HG03342 (cell line): ENCODE measurements around the gene PRELID1.

Experiments
- ATAC-seq: cut with Tn5 transposase; IDR thresholded peaks from one replicate; pipeline ENCODE4 v1.9.1; 2021; ENCODE audit warnings: mild to moderate bottlenecking, moderate library complexity; ENCODE audit not compliant: unreplicated experiment

Gene PRELID1

GRCh38 chr5:177312649-177313181 is 9.1 kb downstream of the PRELID1 start:
- ATAC-seq: peak; percentile 26

- no peak for ATAC-seq
Observed at GRCh38 chr5:177313561-177314259, 10.1 kb downstream of the PRELID1 start.

- no peak for ATAC-seq
Observed at GRCh38 chr5:177314376-177315342, 11.1 kb downstream of the PRELID1 start.

DNA sequence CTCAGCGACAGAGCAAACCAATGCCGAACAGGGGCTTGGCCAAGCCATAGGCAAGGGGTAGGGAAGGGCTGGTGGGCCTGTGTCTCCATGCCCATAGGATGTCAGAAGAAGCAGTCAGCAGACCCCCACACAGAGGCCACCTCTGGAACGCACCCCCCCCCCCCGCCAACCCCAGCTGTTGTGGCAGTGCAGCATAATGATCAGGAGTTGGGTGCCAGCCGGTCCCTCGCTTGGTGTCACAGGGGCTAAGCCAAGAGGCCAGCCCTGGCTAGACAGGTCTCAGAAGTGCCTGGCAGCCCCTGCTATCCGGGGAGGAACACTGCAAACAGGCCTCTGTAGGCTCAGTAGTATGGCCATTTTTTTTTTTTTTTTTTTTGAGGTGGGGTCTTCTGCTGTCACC is 11.8 kb downstream of the PRELID1 start:
- no peak for ATAC-seq

- no peak for ATAC-seq
Observed at GRCh38 chr5:177316005-177316404, 12.4 kb downstream of the PRELID1 start.

- no peak for ATAC-seq
Observed at GRCh38 chr5:177317959-177318377, 14.4 kb downstream of the PRELID1 start.

GRCh38 chr5:177319913-177320588 is 16.5 kb downstream of the PRELID1 start:
- no peak for ATAC-seq

- no peak for ATAC-seq
Observed at GRCh38 chr5:177320879-177321278, 17.3 kb downstream of the PRELID1 start.

DNA sequence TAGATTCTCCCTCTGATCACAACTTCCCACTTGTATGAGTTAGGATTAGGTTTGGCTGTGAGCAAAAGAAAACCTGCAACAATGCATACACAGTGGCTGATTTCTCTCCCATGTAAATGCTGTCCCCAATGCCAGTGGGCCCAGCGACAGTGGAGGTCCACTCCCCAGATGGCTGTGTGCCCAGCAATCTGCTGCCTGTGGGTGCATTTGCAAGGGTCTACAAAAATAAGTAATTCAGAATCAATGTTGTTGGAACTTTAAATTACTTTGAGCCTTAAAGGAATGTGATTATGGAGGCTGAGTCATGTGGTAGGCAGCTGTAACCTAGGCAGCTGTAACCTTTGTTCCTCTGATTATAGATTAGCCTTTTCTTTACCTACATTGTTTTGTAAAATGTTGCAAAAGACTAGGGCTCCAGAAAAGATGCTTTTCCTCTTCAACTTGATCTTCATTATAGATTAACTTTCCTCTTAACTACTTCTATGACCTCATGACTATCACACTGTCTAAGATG is 22.3 kb downstream of the PRELID1 start:
- ATAC-seq: no peak

- ATAC-seq: no peak
Observed at GRCh38 chr5:177327539-177328522, 24.2 kb downstream of the PRELID1 start.

GRCh38 chr5:177328545-177329231 is 25.1 kb downstream of the PRELID1 start:
- ATAC-seq: no peak

- no peak for ATAC-seq
Observed at GRCh38 chr5:177329883-177330282, 26.3 kb downstream of the PRELID1 start.

GRCh38 chr5:177330991-177331842 is 27.6 kb downstream of the PRELID1 start:
- ATAC-seq: no peak

DNA sequence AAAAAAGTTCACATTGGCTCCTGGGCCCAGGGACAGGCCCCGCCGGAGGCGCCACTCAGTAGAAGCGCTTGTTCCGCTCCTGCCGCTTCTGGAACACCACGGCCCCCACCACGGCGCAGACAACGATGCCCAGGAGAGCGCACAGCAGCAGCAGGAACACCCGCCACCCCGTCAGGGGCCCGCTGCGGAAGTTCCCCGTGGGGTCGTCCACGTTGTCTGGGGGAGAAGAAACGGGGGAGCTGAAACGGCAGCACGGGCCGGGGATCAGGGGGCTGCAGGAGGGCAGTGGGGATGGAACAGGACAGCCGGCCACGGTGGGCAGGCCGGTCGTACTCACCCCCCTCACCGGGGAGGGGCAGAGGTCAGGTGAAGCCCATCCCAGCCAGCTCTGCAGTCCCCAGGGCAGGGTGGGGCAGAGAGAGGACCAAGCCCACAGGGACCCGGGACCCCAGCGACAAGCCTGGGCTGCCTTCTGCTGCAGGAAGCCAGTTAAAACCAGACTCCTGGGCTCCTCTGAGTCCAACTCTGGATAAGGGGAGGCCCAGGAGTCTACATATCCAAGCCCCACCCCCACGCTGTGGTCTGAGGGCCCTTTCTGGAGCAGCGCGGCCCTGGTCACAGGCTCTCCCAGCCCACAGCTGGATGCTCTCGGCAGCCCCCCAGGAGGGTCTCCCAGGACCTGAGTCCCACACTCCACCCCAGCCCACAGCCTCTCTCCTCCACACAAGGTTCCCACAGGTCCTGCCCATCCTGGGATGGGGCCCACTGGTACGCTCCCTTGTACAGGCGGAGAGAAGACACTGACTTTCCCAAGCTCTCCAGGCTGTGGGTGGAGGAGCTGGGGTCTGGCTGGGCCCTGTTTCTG is 28.7 kb downstream of the PRELID1 start:
- no peak for ATAC-seq

GRCh38 chr5:177332896-177333260 is 29.3 kb downstream of the PRELID1 start:
- no peak for ATAC-seq

DNA sequence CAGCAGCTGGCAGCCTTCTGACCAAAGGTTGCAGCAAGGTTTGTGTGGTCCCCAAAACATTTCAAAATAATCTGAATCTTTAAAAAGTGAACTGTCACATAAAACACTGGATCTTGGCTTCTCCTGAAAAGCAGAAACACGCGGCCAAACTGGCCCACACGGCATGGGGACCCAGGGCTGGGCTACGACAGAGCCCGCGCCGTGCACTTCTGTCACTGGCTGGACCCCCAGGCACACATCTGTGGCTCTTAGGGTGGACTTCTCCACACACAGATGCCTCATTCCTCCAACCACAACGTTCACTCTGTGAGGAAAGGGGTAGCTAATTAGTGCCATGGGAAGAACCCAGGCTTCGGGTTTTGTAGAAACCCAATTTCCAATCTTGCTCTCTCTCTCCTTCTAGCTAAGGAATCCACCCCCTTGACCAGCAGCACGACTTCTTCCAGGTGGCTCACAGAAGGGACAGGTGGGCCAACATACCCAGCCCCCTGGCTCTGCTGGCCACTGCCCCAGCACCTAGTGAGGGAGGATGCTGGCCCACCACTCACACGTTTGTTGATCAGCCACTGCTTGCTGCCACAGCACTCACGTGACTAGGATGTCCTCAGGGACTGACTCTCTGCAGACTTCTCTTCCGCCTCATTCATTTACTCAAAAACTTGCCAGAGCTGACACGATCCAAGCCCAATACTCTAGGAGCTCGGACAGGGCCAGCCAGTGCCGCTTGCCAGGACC is 30.0 kb downstream of the PRELID1 start:
- no peak for ATAC-seq

- no peak for ATAC-seq
Observed at GRCh38 chr5:177334155-177334551, 30.6 kb downstream of the PRELID1 start.
